ENCODE data around the gene RPP14. TPM values are rescaled to one million over a fixed set of nuclear protein-coding genes. Genes with fewer than 3 reads are reported as not detected.
"Not testable (repeated sequence)": the region's sequence is repeated elsewhere in the genome, so short reads cannot be mapped to it uniquely, and the experiment has no call there.

Gene RPP14
- total and polyA plus RNA-seq, 3 experiments from 2014 or later, result 6.3 to 24.5 (median 22.7) TPM

- Histone ChIP-seq H3K36me3 (ENCODE audit: insufficient read depth, low read length) (no peaks in the 10 kb centered on the region), H3K4me1 (ENCODE audit: insufficient read depth, low read length) (peaks cover 16% of the 10 kb centered on the region), H3K27ac (ENCODE audit: low read depth, low read length) (no peak overlapping the region), H3K4me3 (ENCODE audit: low read length) (no peak overlapping the region), H3K9me3 (ENCODE audit: low read length) (no peaks in the 10 kb centered on the region), H3K27me3 (ENCODE audit: insufficient read depth, low read length, poor library complexity, severe bottlenecking) (no peaks in the 10 kb centered on the region)
- Mint-ChIP-seq H3K27ac (peak overlapping the region in 4 of 8 donors; percentile 1 to 66 (median 40)), H3K4me3 (peak overlapping the region in 3 of 7 donors; percentile 9 to 100 (median 49)), H3K4me1 (peaks cover 37 to 50% (median 49%) of the 10 kb centered on the region in 3 donors), H3K9me3 (no peaks in the 10 kb centered on the region), H3K27me3 (no peaks in the 10 kb centered on the region), H3K36me3 (peaks cover 0 to 12% (median 2%) of the 10 kb centered on the region in 3 donors)
- no peak for DNase-seq
- CTCF ChIA-PET, result interaction anchor here (1.3 to 1.7 kb wide), 3 partner anchors 28 to 156 kb away, joined by 3 to 5 read pairs (median 4); partner anchors contain the start of gene KCTD6
- POLR2A ChIA-PET, result no interaction called here
Observed at GRCh38 chr3:58335652-58335947, 29.6 kb downstream of the RPP14 start.

DNA sequence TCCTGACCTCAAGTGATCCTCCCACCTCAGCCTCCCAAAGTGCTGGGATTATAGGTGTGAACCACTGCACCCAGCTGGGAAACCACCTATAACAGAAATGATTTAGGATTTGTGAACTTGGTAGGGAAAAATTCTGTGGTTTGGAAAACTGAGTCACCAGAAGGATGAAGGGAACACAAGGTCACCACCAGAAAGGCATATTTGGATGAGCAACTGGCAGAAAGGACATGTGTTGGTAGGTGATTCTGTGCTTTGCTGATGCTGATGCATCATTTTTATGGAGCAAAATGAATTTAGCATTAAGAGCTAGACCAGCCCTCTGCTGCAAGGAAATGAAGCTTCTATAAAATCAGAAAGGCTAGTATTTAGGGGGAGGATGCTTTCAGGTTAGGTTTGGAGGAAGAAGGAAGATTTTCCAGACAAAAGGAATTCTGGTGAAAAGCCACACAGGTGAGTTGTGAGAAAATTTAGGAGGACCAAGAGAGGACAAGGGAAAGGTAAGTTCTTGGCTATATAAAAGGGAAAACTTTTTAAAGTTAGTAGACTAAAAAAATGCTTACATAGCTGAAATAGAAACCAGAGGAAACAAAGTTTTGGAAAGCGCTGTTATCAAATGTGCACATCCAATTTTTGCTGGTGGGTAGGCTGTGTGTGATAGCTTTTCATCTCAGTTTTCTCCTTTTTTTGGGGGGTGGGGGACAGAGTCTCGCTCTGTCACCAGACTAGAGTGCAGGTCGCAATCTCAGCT lies 30.3 kb downstream of the RPP14 start:
- no peaks in the 10 kb centered on the region for H3K27me3 Mint-ChIP-seq
- CTCF ChIA-PET, result interaction anchor here (0.7 to 1.7 kb wide), 3 partner anchors 29 to 155 kb away, joined by 3 to 5 read pairs (median 4); partner anchors contain the start of genes HTD2, KCTD6 and RPP14
- POLR2A ChIA-PET, result no interaction called here
- H3K4me3 Mint-ChIP-seq, result no peak overlapping the region
- peaks cover 38 to 54% (median 46%) of the 10 kb centered on the region in 3 donors for H3K4me1 Mint-ChIP-seq
- no peaks in the 10 kb centered on the region for H3K36me3 ChIP-seq (ENCODE audit: insufficient read depth, low read length)
- peaks cover 16% of the 10 kb centered on the region for H3K4me1 ChIP-seq (ENCODE audit: insufficient read depth, low read length)
- no peaks in the 10 kb centered on the region for H3K27me3 ChIP-seq (ENCODE audit: insufficient read depth, low read length, poor library complexity, severe bottlenecking)
- no peak for DNase-seq
- no peaks in the 10 kb centered on the region for H3K9me3 ChIP-seq (ENCODE audit: low read length)
- H3K4me3 ChIP-seq (ENCODE audit: low read length), result no peak overlapping the region
- peaks cover 0 to 17% (median 6%) of the 10 kb centered on the region in 3 donors for H3K36me3 Mint-ChIP-seq
- H3K9me3 Mint-ChIP-seq, result no peaks in the 10 kb centered on the region
- H3K27ac ChIP-seq (ENCODE audit: low read depth, low read length), result no peak overlapping the region
- H3K27ac Mint-ChIP-seq, result no peak overlapping the region

DNA sequence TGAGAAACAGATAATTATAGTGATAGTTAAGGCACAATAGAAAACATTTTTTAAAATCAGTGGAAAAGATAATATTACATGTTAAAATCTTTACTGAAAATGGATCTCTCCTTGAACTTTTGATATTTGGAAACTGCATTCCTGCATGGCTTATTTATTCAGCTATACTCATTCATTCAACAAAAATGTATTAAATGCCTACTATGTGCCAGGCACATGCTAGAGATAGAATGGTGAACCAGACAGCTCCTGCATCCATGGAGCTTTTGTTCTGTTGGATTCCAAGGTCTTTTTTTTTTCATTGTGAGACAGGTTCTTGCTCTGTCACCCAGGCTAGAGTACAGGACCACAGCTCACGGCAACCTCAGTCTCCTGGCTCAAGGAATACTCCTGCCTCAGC lies 31.1 kb downstream of the RPP14 start:
- H3K27ac ChIP-seq (ENCODE audit: low read depth, low read length), result no peak overlapping the region
- CTCF ChIA-PET, result interaction anchor here (0.7 to 2.0 kb wide), 3 partner anchors 23 to 154 kb away, joined by 3 to 5 read pairs (median 4); partner anchors contain the start of genes HTD2 and RPP14
- H3K27me3 ChIP-seq (ENCODE audit: insufficient read depth, low read length, poor library complexity, severe bottlenecking), result no peaks in the 10 kb centered on the region
- peaks cover 11% of the 10 kb centered on the region for H3K4me1 ChIP-seq (ENCODE audit: insufficient read depth, low read length)
- H3K27me3 Mint-ChIP-seq, result no peaks in the 10 kb centered on the region
- POLR2A ChIA-PET, result no interaction called here
- no peak overlapping the region for H3K4me3 ChIP-seq (ENCODE audit: low read length)
- H3K9me3 Mint-ChIP-seq, result no peaks in the 10 kb centered on the region
- peaks cover 0 to 21% (median 6%) of the 10 kb centered on the region in 3 donors for H3K36me3 Mint-ChIP-seq
- no peaks in the 10 kb centered on the region for H3K36me3 ChIP-seq (ENCODE audit: insufficient read depth, low read length)
- H3K4me3 Mint-ChIP-seq, result no peak overlapping the region
- no peaks in the 10 kb centered on the region for H3K9me3 ChIP-seq (ENCODE audit: low read length)
- no peak overlapping the region for H3K27ac Mint-ChIP-seq
- DNase-seq, result no peak
- peaks cover 35 to 51% (median 42%) of the 10 kb centered on the region in 3 donors for H3K4me1 Mint-ChIP-seq

DNA sequence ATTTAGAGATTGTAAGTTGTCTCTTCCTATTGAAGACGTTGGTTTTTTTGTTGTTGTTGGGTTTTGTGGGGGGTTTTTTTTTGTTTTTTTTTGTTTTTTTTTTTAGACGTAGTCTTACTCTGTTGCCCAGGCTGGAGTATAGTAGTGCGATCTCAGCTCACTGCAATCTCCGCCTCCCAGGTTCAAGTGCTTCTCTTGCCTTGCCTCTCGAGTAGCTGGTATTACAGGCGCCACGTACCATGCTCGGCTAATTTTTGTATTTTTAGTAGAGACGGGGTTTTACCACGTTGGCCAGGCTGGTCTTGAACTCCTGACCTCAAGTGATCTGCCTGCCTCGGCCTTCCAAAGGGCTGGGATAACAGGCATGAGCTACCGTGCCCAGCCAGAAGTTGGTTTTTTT lies 33.1 kb downstream of the RPP14 start:
- not testable (repeated sequence) for H3K36me3 ChIP-seq (ENCODE audit: insufficient read depth, low read length); H3K4me1 ChIP-seq (ENCODE audit: insufficient read depth, low read length); H3K4me3 ChIP-seq (ENCODE audit: low read length); H3K9me3 Mint-ChIP-seq; H3K9me3 ChIP-seq (ENCODE audit: low read length); H3K4me3 Mint-ChIP-seq; DNase-seq; H3K27me3 Mint-ChIP-seq; H3K27me3 ChIP-seq (ENCODE audit: insufficient read depth, low read length, poor library complexity, severe bottlenecking); H3K27ac ChIP-seq (ENCODE audit: low read depth, low read length)
- Mint-ChIP-seq H3K36me3 (peaks cover 0 to 28% (median 14%) of the 10 kb centered on the region in 3 donors), H3K27ac (peak overlapping the region in 2 of 8 donors; percentile 47 to 69), H3K4me1 (peaks cover 31 to 51% (median 38%) of the 10 kb centered on the region in 3 donors)
- ChIA-PET CTCF (interaction anchor here (0.9 to 2.0 kb wide), 2 partner anchors 11 to 33 kb away, joined by 4 to 5 read pairs; partner anchors contain the start of genes HTD2 and RPP14), POLR2A (interaction anchor here (0.6 kb wide), 1 partner anchor 164 kb away, joined by 3 read pairs; no protein-coding TSS in a partner anchor)

DNA sequence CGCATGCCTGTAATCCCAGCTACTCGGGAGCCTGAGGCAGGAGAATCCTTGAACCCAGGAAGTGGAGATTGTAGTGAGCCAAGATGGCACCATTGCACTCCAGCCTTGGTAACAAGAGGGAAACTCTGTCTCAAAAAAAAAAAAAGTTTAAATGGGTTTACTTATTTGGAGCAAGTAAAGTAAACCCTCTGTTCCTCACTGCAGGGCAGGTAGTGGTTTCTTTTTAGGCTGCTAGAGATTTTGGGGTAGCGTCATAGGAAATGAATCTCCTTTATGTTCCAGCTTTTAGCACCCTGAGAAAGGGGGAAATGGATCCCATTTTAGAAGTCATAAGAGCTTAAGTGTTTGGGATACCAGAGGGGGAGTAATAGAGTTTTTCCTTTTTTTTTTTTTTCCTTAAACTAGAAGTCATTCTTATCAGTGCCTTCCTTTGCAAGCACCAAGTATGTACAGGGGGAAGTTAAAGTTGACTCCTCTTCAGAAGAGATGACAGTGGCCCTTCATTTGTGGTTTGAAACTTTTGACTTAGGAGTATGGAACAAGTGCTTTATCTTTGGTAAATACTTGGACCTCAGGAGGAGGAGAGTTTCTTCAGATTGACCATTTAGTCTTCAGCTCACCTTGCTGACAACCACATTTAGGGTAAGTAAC lies 34.7 kb downstream of the RPP14 start:
- H3K36me3 Mint-ChIP-seq, result peaks cover 0 to 32% (median 14%) of the 10 kb centered on the region in 3 donors
- no peak for DNase-seq
- POLR2A ChIA-PET, result no interaction called here
- Histone ChIP-seq H3K27ac (ENCODE audit: low read depth, low read length) (no peak overlapping the region), H3K36me3 (ENCODE audit: insufficient read depth, low read length) (no peaks in the 10 kb centered on the region), H3K9me3 (ENCODE audit: low read length) (no peaks in the 10 kb centered on the region), H3K27me3 (ENCODE audit: insufficient read depth, low read length, poor library complexity, severe bottlenecking) (no peaks in the 10 kb centered on the region), H3K4me1 (ENCODE audit: insufficient read depth, low read length) (no peaks in the 10 kb centered on the region), H3K4me3 (ENCODE audit: low read length) (no peak overlapping the region)
- peak overlapping the region in 1 of 8 donors; percentile 43 for H3K27ac Mint-ChIP-seq
- peaks cover 20 to 40% (median 26%) of the 10 kb centered on the region in 3 donors for H3K4me1 Mint-ChIP-seq
- CTCF ChIA-PET, result no interaction called here
- H3K27me3 Mint-ChIP-seq, result no peaks in the 10 kb centered on the region
- H3K4me3 Mint-ChIP-seq, result no peak overlapping the region
- no peaks in the 10 kb centered on the region for H3K9me3 Mint-ChIP-seq

DNA sequence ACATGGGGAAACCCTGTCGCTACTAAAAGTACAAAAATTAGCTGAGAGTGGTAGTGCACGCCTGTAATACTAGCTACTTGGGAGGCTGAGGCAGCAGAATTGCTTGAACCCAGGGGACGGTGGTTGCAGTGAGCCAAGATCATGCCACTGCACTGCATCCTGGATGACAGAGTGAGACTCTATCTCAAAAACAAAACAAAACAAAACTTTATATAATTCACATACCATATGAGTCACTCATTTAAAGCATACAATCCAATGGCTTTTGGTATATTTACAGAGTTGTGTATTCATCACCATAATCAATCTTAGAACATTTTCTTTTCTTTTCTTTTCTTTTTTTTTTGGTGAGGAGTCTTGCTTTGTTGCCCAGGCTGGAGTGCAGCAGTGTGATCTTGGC lies 35.3 kb downstream of the RPP14 start:
- ChIA-PET CTCF (no interaction called here), POLR2A (no interaction called here)
- Histone ChIP-seq H3K9me3 (ENCODE audit: low read length) (no peaks in the 10 kb centered on the region), H3K27ac (ENCODE audit: low read depth, low read length) (no peak overlapping the region), H3K36me3 (ENCODE audit: insufficient read depth, low read length) (no peaks in the 10 kb centered on the region), H3K4me1 (ENCODE audit: insufficient read depth, low read length) (no peaks in the 10 kb centered on the region), H3K4me3 (ENCODE audit: low read length) (no peak overlapping the region), H3K27me3 (ENCODE audit: insufficient read depth, low read length, poor library complexity, severe bottlenecking) (no peaks in the 10 kb centered on the region)
- no peak overlapping the region for H3K4me3 Mint-ChIP-seq
- no peaks in the 10 kb centered on the region for H3K27me3 Mint-ChIP-seq
- no peak overlapping the region for H3K27ac Mint-ChIP-seq
- DNase-seq, result no peak
- H3K36me3 Mint-ChIP-seq, result peaks cover 0 to 32% (median 19%) of the 10 kb centered on the region in 3 donors
- H3K4me1 Mint-ChIP-seq, result peaks cover 20 to 39% (median 26%) of the 10 kb centered on the region in 3 donors
- H3K9me3 Mint-ChIP-seq, result no peaks in the 10 kb centered on the region

- H3K9me3 Mint-ChIP-seq, result no peaks in the 10 kb centered on the region
- H3K4me3 Mint-ChIP-seq, result no peak overlapping the region
- no peaks in the 10 kb centered on the region for H3K27me3 Mint-ChIP-seq
- Histone ChIP-seq H3K27me3 (ENCODE audit: insufficient read depth, low read length, poor library complexity, severe bottlenecking) (no peaks in the 10 kb centered on the region), H3K4me1 (ENCODE audit: insufficient read depth, low read length) (no peaks in the 10 kb centered on the region), H3K9me3 (ENCODE audit: low read length) (no peaks in the 10 kb centered on the region), H3K36me3 (ENCODE audit: insufficient read depth, low read length) (no peaks in the 10 kb centered on the region), H3K27ac (ENCODE audit: low read depth, low read length) (no peak overlapping the region), H3K4me3 (ENCODE audit: low read length) (no peak overlapping the region)
- ChIA-PET POLR2A (no interaction called here), CTCF (no interaction called here)
- DNase-seq, result no peak
- peaks cover 0 to 33% (median 19%) of the 10 kb centered on the region in 3 donors for H3K36me3 Mint-ChIP-seq
- peaks cover 22 to 38% (median 23%) of the 10 kb centered on the region in 3 donors for H3K4me1 Mint-ChIP-seq
- H3K27ac Mint-ChIP-seq, result no peak overlapping the region
Observed at GRCh38 chr3:58342676-58343075, 36.6 kb downstream of the RPP14 start.

DNA sequence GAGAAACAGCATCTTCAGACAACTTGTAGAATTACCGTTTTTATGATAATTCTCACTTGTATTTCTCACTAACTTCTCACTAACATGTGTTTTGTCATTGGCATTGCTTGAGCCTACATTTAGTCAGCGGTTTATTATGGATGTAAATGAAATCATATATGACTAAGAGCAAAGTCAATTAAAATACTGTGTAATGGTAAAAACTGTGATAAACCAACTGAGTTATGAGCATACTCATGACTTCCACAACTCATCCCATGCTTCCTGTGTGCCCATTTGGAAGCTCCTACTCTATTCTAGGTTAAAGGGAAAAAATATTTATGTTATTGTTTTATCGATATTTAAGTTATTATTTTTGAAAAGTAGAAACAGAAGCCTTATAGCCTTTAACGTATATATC lies 39.4 kb downstream of the RPP14 start:
- no peaks in the 10 kb centered on the region for H3K27me3 Mint-ChIP-seq
- CTCF ChIA-PET, result no interaction called here

More for the DNA sequence above, 39.4 kb downstream of the RPP14 start:
- H3K36me3 ChIP-seq (ENCODE audit: insufficient read depth, low read length), result no peaks in the 10 kb centered on the region
- Mint-ChIP-seq H3K4me3 (no peak overlapping the region), H3K4me1 (peaks cover 29 to 54% (median 40%) of the 10 kb centered on the region in 3 donors), H3K9me3 (no peaks in the 10 kb centered on the region), H3K36me3 (peaks cover 4 to 29% (median 19%) of the 10 kb centered on the region in 3 donors), H3K27ac (no peak overlapping the region)
- DNase-seq, result no peak
- no peak overlapping the region for H3K4me3 ChIP-seq (ENCODE audit: low read length)
- H3K4me1 ChIP-seq (ENCODE audit: insufficient read depth, low read length), result peaks cover 12% of the 10 kb centered on the region
- no peak overlapping the region for H3K27ac ChIP-seq (ENCODE audit: low read depth, low read length)
- POLR2A ChIA-PET, result no interaction called here
- H3K9me3 ChIP-seq (ENCODE audit: low read length), result no peaks in the 10 kb centered on the region
- H3K27me3 ChIP-seq (ENCODE audit: insufficient read depth, low read length, poor library complexity, severe bottlenecking), result no peaks in the 10 kb centered on the region

All from CD8-positive, alpha-beta memory T cell (primary cell).